Hepatocyte (in vitro differentiated cells): ENCODE results near the gene C9orf43. TPM values are rescaled to one million over a fixed set of nuclear protein-coding genes. Genes with fewer than 3 reads are reported as not detected.
A peak's percentile ranks its signal among the peaks of the same experiment; 100 is the strongest.
"Not testable (repeated sequence)": the region's sequence is repeated elsewhere in the genome, so short reads cannot be mapped to it uniquely, and the experiment has no call there.

Experiments used
- DNase-seq: peaks from one replicate; pipeline ENCODE4 v3.0.0-alpha.2; 2016; ENCODE audit warnings: low spot score
- H2AFZ ChIP-seq: fragments of 200-600 bp; sonication (generic); 2 replicates; pipeline ENCODE4 v1.6.0; 2016; ENCODE audit warnings: antibody characterized with exemption, mild to moderate bottlenecking
- H3K27ac ChIP-seq: fragments of 200-600 bp; sonication (generic); 2 replicates; pipeline ENCODE4 v1.5.1; 2016; ENCODE audit warnings: mild to moderate bottlenecking
- H3K27me3 ChIP-seq: fragments of 200-600 bp; sonication (generic); 2 replicates; pipeline ENCODE4 v1.6.1; 2016
- H3K36me3 ChIP-seq: fragments of 200-600 bp; sonication (generic); replicated peaks from 2 replicates; pipeline ENCODE4 v1.5.1; 2016; ENCODE audit warnings: low read depth; ENCODE audit not compliant: insufficient read depth
- H3K4me1 ChIP-seq: fragments of 200-600 bp; sonication (generic); 2 replicates; pipeline ENCODE4 v1.5.1; 2016; ENCODE audit warnings: mild to moderate bottlenecking, moderate library complexity; ENCODE audit not compliant: insufficient read depth
- H3K4me2 ChIP-seq: fragments of 200-600 bp; sonication (generic); 2 replicates; pipeline ENCODE4 v1.6.0; 2016
- H3K4me3 ChIP-seq: fragments of 200-600 bp; sonication (generic); 2 replicates; pipeline ENCODE4 v1.5.1; 2016; ENCODE audit warnings: mild to moderate bottlenecking
- H3K79me2 ChIP-seq: fragments of 200-600 bp; sonication (generic); 2 replicates; pipeline ENCODE4 v1.6.0; 2017; ENCODE audit warnings: mild to moderate bottlenecking
- H3K9me2 ChIP-seq: fragments of 200-600 bp; sonication (generic); replicated peaks from 2 replicates; pipeline ENCODE4 v1.6.0; 2017; ENCODE audit warnings: mild to moderate bottlenecking; ENCODE audit not compliant: insufficient read depth
- H3K9me3 ChIP-seq: fragments of 200-600 bp; sonication (generic); 2 replicates; pipeline ENCODE4 v1.5.1; 2016; ENCODE audit warnings: low read depth, mild to moderate bottlenecking
- H4K20me1 ChIP-seq: fragments of 200-600 bp; sonication (generic); 2 replicates; pipeline ENCODE4 v1.6.0; 2016; ENCODE audit warnings: mild to moderate bottlenecking; ENCODE audit not compliant: insufficient read depth, poor library complexity, severe bottlenecking
- EZH2 ChIP-seq: fragments of 200-600 bp; sonication (generic); IDR thresholded peaks from 2 replicates; pipeline ENCODE4 v1.6.1; 2016; ENCODE audit warnings: antibody characterized with exemption, mild to moderate bottlenecking, borderline replicate concordance
- EZH2phosphoT487 ChIP-seq: fragments of 200-600 bp; sonication (generic); IDR thresholded peaks from one replicate; pipeline ENCODE4 v1.6.1; 2018; ENCODE audit warnings: antibody characterized with exemption, mild to moderate bottlenecking, low read depth, moderate library complexity; ENCODE audit not compliant: unreplicated experiment, severe bottlenecking
- WGBS: methylation state at CpG from one replicate; pipeline ENCODE4 v1.1.6; 2016; ENCODE audit warnings: low lambda C conversion rate; ENCODE audit errors: missing lambda C conversion rate; 5-methylcytosine and 5-hydroxymethylcytosine counted together
- polyA plus RNA-seq: library from polyadenylated mRNA; unstranded; fragments of >200 nt; fragmentation: Nextera tagmentation; extraction: Ambion mirVana; gene quantifications from 2 replicates; pipeline ENCODE4 v1.2.1, GENCODE V29; 2016
- total RNA-seq: library from RNA; depleted of rRNA; stranded (reverse); fragments of >200 nt; gene quantifications from 2 replicates; pipeline ENCODE4 v1.2.3, GENCODE V29; 2014
- TF ChIP-seq, protein P1 (sequence below): fragments of 200-600 bp; sonication (generic); IDR thresholded peaks from 2 replicates; pipeline ENCODE4 v1.5.1; 2016; ENCODE audit warnings: antibody characterized with exemption, mild to moderate bottlenecking; ENCODE audit not compliant: poor library complexity

The C9orf43 gene
- total and polyA plus RNA-seq, 2 experiments from 2014 or later, result 0.53 to 0.69 TPM

DNA sequence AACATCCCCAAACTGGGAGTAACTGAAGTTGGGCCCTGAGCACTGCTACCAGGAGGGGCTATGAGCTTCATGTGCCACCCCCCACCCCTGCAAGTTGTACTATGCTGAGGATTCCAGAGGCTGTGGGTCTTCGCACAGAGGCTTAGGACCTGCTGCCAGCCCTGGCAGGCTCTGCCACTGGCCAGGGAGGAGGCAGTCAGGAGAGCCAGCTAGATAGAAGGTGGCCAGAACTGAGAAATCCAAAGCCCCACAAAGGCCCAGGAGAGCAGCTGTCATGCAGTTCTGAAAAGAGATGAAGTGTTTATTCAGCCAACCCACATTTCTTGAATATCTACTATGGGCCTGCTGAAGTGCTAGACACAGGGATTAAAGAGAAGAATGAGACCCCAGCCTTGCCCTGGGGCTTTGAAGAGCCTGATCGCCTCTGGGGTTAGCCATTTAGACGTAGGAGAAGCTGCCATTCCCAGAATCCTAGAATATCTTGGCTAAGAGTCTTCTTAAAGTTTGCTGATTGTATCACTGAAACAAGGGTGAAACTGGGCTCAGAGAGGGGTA lies 10.8 kb upstream of the C9orf43 start:
- TF ChIP-seq EZH2, result no peak
- TF ChIP-seq, protein P1, sequence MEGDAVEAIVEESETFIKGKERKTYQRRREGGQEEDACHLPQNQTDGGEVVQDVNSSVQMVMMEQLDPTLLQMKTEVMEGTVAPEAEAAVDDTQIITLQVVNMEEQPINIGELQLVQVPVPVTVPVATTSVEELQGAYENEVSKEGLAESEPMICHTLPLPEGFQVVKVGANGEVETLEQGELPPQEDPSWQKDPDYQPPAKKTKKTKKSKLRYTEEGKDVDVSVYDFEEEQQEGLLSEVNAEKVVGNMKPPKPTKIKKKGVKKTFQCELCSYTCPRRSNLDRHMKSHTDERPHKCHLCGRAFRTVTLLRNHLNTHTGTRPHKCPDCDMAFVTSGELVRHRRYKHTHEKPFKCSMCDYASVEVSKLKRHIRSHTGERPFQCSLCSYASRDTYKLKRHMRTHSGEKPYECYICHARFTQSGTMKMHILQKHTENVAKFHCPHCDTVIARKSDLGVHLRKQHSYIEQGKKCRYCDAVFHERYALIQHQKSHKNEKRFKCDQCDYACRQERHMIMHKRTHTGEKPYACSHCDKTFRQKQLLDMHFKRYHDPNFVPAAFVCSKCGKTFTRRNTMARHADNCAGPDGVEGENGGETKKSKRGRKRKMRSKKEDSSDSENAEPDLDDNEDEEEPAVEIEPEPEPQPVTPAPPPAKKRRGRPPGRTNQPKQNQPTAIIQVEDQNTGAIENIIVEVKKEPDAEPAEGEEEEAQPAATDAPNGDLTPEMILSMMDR, result no peak
- no peak for TF ChIP-seq EZH2phosphoT487
- peak overlapping the region; percentile 31 for H3K27ac ChIP-seq
- H4K20me1 ChIP-seq, result no peaks in the 10 kb centered on the region
- DNase-seq, result no peak
- H3K4me1 ChIP-seq, result peaks cover 38% of the 10 kb centered on the region
- H3K27me3 ChIP-seq, result no peaks in the 10 kb centered on the region
- no peak overlapping the region for H2AFZ ChIP-seq
- WGBS, result 71% methylated on average over 3 of the region's 3 CpGs
- H3K79me2 ChIP-seq, result peaks cover 52% of the 10 kb centered on the region
- peak overlapping the region; percentile 93 for H3K4me2 ChIP-seq
- no peaks in the 10 kb centered on the region for H3K36me3 ChIP-seq
- H3K9me3 ChIP-seq, result no peaks in the 10 kb centered on the region
- no peak overlapping the region for H3K4me3 ChIP-seq
- no peaks in the 10 kb centered on the region for H3K9me2 ChIP-seq

- Histone ChIP-seq H3K4me2 (peak within 1 kb of the TSS; percentile 93), H3K79me2 (peaks cover 42% of the 10 kb centered on the region), H3K9me3 (no peaks in the 10 kb centered on the region), H3K9me2 (no peaks in the 10 kb centered on the region), H3K4me1 (peaks cover 38% of the 10 kb centered on the region), H2AFZ (peak within 1 kb of the TSS; percentile 74), H3K27me3 (no peaks in the 10 kb centered on the region), H3K4me3 (peak within 1 kb of the TSS; percentile 59), H3K27ac (peak within 1 kb of the TSS; percentile 80), H3K36me3 (no peaks in the 10 kb centered on the region), H4K20me1 (no peaks in the 10 kb centered on the region)
- no peak for TF ChIP-seq EZH2
- TF ChIP-seq, protein P1, result peak; percentile 99
- TF ChIP-seq EZH2phosphoT487, result no peak
- 3% methylated on average over 35 of the region's 50 CpGs for WGBS
- peak; percentile 100 for DNase-seq
Measured at GRCh38 chr9:113401027-113401792, 9.3 kb upstream of the C9orf43 start, which contains the start of gene ALAD. TSS of gene ALAD (minus strand) at chr9:113401284. CDS start at chr9:113393559, 7,725 bp downstream.

DNA sequence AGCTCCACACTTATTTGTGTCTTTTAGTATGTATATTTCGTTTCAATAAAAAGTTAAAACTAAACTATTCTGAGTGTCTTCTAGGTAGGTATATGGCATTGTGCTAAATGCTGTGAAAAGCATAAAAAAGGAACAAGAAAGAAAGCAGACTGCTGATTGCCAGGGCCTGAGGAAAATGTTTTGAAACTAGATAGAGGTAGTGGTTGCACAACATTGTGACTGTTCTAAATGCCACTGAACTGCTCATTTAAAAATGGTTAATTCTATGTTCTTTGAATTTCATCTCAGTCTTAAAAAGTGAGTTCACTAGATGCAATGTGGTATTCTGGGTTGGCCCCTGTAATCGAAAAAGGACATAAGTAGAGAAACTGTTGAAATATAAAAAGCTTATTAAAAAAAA lies 6.9 kb upstream of the C9orf43 start:
- Histone ChIP-seq H2AFZ (no peak overlapping the region), H3K27me3 (no peaks in the 10 kb centered on the region), H3K9me2 (no peaks in the 10 kb centered on the region), H3K4me2 (no peak overlapping the region), H3K4me3 (no peak overlapping the region), H4K20me1 (no peaks in the 10 kb centered on the region), H3K79me2 (peaks cover 30% of the 10 kb centered on the region), H3K9me3 (no peaks in the 10 kb centered on the region), H3K27ac (no peak overlapping the region), H3K36me3 (no peaks in the 10 kb centered on the region), H3K4me1 (peaks cover 23% of the 10 kb centered on the region)
- no peak for DNase-seq
- TF ChIP-seq EZH2, result no peak
- 87% methylated on average over 2 of the region's 2 CpGs for WGBS

- not testable (repeated sequence) for DNase-seq, H3K4me3 ChIP-seq, H3K4me2 ChIP-seq, H3K9me2 ChIP-seq, H2AFZ ChIP-seq, H3K36me3 ChIP-seq, H3K9me3 ChIP-seq, H3K4me1 ChIP-seq, H4K20me1 ChIP-seq, H3K27me3 ChIP-seq
- WGBS, result 86% methylated on average over 9 of the region's 9 CpGs
- Histone ChIP-seq H3K27ac (peak overlapping the region; percentile 15), H3K79me2 (peaks cover 22% of the 10 kb centered on the region)
Measured at GRCh38 chr9:113406353-113406752, 4.2 kb upstream of the C9orf43 start.
